ENCODE measurements around the gene RPL27. TPM values are rescaled to one million over a fixed set of nuclear protein-coding genes. Genes with fewer than 3 reads are reported as not detected.

The RPL27 gene
- total RNA-seq, 2 donors from 2014 or later: 406 to 507 TPM

- Histone ChIP-seq H3K36me3 (replicated peaks in 1 of 2; ENCODE audit: insufficient read depth in 1 of 2, low read depth in 2 of 2) (no peaks in the 10 kb centered on the region), H3K27me3 (no peaks in the 10 kb centered on the region), H3K4me3 (no peak overlapping the region), H3K27ac (no peak overlapping the region), H3K9me3 (no peaks in the 10 kb centered on the region), H3K4me1 (no peaks in the 10 kb centered on the region)
- intact Hi-C loops (cut with DNase I): no loop called here
- DNase-seq (no peak), ATAC-seq (no peak)
- 49 to 50% methylated on average over 12 of the region's 12 CpGs for WGBS, 2 donors
- TF ChIP-seq CTCF (IDR thresholded peaks at IDR 0.05): no peak
- no peak for TF ChIP-seq POLR2A (IDR thresholded peaks at IDR 0.05)
Measured at GRCh38 chr17:43033948-43034881, 36.0 kb downstream of the RPL27 start.

GRCh38 chr17:43034894-43035293, 36.7 kb downstream of the RPL27 start:
- no peaks in the 10 kb centered on the region for H3K27me3 ChIP-seq

GRCh38 chr17:43039646-43040045, 41.4 kb downstream of the RPL27 start:
- WGBS, 2 donors: 79 to 89% methylated on average over 2 of the region's 2 CpGs
- no peak for DNase-seq
- no peaks in the 10 kb centered on the region for H3K4me1 ChIP-seq
- H3K36me3 ChIP-seq (replicated peaks in 1 of 2; ENCODE audit: insufficient read depth in 1 of 2, low read depth in 2 of 2): no peaks in the 10 kb centered on the region
- H3K4me3 ChIP-seq: no peak overlapping the region
- no peaks in the 10 kb centered on the region for H3K9me3 ChIP-seq
- intact Hi-C loops (cut with DNase I): no loop called here
- no peak for ATAC-seq
- H3K27ac ChIP-seq: no peak overlapping the region
- TF ChIP-seq CTCF (IDR thresholded peaks at IDR 0.05) (no peak), POLR2A (IDR thresholded peaks at IDR 0.05) (no peak)
- H3K27me3 ChIP-seq: no peaks in the 10 kb centered on the region

More at GRCh38 chr17:43034894-43035293, 36.7 kb downstream of the RPL27 start:
- ATAC-seq (no peak), DNase-seq (no peak)
- TF ChIP-seq POLR2A (IDR thresholded peaks at IDR 0.05): no peak
- no peak for TF ChIP-seq CTCF (IDR thresholded peaks at IDR 0.05)
- Histone ChIP-seq H3K4me1 (no peaks in the 10 kb centered on the region), H3K4me3 (no peak overlapping the region), H3K36me3 (replicated peaks in 1 of 2; ENCODE audit: insufficient read depth in 1 of 2, low read depth in 2 of 2) (no peaks in the 10 kb centered on the region), H3K27ac (no peak overlapping the region), H3K9me3 (no peaks in the 10 kb centered on the region)
- intact Hi-C loops (cut with DNase I): no loop called here
- WGBS, 2 donors: 87 to 96% methylated on average over 3 of the region's 3 CpGs

GRCh38 chr17:43040655-43041054, 42.4 kb downstream of the RPL27 start:
- H3K27ac ChIP-seq: no peak overlapping the region
- ATAC-seq: no peak
- H3K4me1 ChIP-seq: no peaks in the 10 kb centered on the region
- H3K27me3 ChIP-seq: no peaks in the 10 kb centered on the region
- no peak overlapping the region for H3K4me3 ChIP-seq
- WGBS, 2 donors: 45 to 64% methylated on average over 2 of the region's 2 CpGs
- intact Hi-C loops (cut with DNase I): no loop called here
- H3K9me3 ChIP-seq: no peaks in the 10 kb centered on the region
- no peak for TF ChIP-seq POLR2A (IDR thresholded peaks at IDR 0.05)
- TF ChIP-seq CTCF (IDR thresholded peaks at IDR 0.05): no peak
- H3K36me3 ChIP-seq (replicated peaks in 1 of 2; ENCODE audit: insufficient read depth in 1 of 2, low read depth in 2 of 2): no peaks in the 10 kb centered on the region
- no peak for DNase-seq
